Measurements from ENCODE around the gene YTHDC2. TPM values are rescaled to one million over a fixed set of nuclear protein-coding genes. Genes with fewer than 3 reads are reported as not detected.
A peak's percentile ranks its signal among the peaks of the same experiment; 100 is the strongest.

YTHDC2 gene
- total and polyA plus RNA-seq, 8 donors: 17.6 to 49.3 (median 40.5) TPM

DNA sequence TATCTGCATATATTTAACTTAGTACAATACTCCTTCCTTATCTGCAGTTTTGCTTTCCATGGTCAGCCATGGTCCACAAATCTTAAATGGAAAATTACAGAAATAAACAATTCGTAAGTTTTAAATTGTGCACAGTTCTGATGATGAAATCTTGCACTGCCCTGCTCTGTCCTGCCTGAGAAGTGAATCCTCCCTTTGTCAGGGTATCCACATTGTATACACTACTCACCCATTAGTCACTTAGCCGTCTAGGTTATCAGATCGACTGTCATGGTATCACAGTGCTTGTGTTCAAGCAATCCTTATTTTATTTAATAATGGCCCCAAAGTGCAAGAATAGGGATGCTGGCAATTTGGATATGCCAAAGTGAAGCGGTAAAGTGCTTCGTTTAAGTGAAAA lies 8.3 kb upstream of the YTHDC2 start:
- Histone ChIP-seq H3K9me3 (no peaks in the 10 kb centered on the region), H3K27ac (no peak overlapping the region), H3K4me3 (no peak overlapping the region), H3K27me3 (peaks cover 4 to 62% of the 10 kb centered on the region in 2 donors), H3K4me1 (no peaks in the 10 kb centered on the region), H3K36me3 (no peaks in the 10 kb centered on the region)
- intact Hi-C loops (cut with DNase I): loop anchor here in 1 of 2 donors (10.0 kb wide), 1 partner anchor 130 kb away; no protein-coding TSS in a partner anchor
- DNase-seq (no peak), ATAC-seq (no peak)
- TF ChIP-seq, protein P1, sequence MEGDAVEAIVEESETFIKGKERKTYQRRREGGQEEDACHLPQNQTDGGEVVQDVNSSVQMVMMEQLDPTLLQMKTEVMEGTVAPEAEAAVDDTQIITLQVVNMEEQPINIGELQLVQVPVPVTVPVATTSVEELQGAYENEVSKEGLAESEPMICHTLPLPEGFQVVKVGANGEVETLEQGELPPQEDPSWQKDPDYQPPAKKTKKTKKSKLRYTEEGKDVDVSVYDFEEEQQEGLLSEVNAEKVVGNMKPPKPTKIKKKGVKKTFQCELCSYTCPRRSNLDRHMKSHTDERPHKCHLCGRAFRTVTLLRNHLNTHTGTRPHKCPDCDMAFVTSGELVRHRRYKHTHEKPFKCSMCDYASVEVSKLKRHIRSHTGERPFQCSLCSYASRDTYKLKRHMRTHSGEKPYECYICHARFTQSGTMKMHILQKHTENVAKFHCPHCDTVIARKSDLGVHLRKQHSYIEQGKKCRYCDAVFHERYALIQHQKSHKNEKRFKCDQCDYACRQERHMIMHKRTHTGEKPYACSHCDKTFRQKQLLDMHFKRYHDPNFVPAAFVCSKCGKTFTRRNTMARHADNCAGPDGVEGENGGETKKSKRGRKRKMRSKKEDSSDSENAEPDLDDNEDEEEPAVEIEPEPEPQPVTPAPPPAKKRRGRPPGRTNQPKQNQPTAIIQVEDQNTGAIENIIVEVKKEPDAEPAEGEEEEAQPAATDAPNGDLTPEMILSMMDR (IDR thresholded peaks at IDR 0.05): no peak

DNA sequence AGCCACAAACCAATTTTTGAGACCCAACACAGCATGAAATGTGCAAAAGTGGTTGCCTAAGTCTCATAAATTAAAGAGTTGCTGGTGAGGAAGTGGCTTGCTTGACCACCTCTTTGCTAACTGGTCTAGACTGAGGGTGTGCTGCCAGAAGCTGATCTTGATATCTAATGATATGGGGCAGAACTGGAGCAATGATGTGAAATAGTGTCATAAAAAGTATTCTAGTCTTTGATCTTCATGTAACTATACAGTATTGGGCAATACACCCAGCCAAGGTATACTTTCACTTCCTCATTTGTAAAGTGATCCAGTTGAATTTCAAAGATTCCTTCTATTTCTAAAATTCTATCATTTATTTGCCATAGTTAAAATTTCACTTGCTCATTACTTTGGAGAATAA lies 5.9 kb upstream of the YTHDC2 start:
- DNase-seq: no peak
- TF ChIP-seq, protein P1 (IDR thresholded peaks at IDR 0.05): no peak
- Histone ChIP-seq H3K9me3 (no peaks in the 10 kb centered on the region), H3K27me3 (peaks cover 4 to 54% of the 10 kb centered on the region in 2 donors), H3K4me1 (no peaks in the 10 kb centered on the region), H3K27ac (no peak overlapping the region), H3K36me3 (no peaks in the 10 kb centered on the region), H3K4me3 (no peak overlapping the region)
- intact Hi-C loops (cut with DNase I): loop anchor here in 1 of 2 donors (10.0 kb wide), 1 partner anchor 133 kb away; no protein-coding TSS in a partner anchor
- no peak for ATAC-seq

DNA sequence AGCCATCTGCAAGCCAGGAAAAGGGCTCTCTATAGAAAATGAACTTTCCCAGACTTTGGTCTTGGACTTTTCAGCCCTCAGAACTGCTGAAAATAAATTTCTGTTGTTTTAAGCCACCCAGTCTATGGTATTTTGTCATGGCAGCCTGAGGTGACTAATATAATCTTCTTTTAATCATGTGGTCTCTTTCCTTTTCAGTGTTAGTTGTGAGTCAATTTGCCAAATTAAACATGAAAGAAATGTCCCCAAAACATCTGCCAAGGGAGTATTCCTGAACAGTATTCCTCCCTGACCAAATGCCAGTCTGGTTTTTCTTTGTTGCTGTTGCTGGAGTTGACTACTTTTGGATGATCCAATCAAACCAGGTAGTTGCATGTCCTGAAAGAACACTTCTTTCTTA lies 4.7 kb upstream of the YTHDC2 start:
- peaks cover 4 to 46% of the 10 kb centered on the region in 2 donors for H3K27me3 ChIP-seq
- peaks cover 0 to 7% of the 10 kb centered on the region in 2 donors for H3K4me1 ChIP-seq
- intact Hi-C loops (cut with DNase I): loop anchor here in 1 of 2 donors (10.0 kb wide), 1 partner anchor 134 kb away; no protein-coding TSS in a partner anchor
- TF ChIP-seq, protein P1 (IDR thresholded peaks at IDR 0.05): no peak
- ATAC-seq (no peak), DNase-seq (no peak)
- H3K4me3 ChIP-seq: no peak overlapping the region
- no peaks in the 10 kb centered on the region for H3K9me3 ChIP-seq
- H3K27ac ChIP-seq: no peak overlapping the region
- no peaks in the 10 kb centered on the region for H3K36me3 ChIP-seq

DNA sequence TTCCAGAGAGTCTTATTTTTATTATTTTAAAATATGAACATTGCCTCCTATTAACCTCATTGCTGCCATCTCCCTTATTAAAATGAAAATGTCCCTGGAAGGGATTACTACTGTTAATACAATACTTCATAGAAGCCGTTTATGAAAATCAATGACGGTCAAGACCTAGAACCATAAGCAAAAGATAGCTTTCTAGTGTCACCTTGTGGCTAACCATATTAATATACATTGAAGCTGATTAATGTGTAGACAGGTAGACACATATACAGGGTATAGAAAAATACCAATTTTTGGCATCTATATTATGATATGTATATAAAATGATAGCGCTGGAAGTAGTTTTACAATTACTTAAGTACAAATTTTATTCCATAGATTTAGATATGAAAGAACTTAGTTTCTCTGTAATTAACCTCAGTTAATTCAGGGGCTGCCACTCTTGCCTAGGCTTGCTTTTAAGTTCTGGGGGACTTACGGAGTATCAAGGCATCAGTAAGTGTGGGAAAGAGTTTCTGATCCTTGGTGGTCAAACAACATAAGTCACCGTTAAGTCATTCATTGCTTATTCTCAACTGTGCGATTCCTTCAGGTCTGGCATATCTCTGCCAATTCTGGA lies 2.5 kb upstream of the YTHDC2 start:
- Histone ChIP-seq H3K27ac (no peak overlapping the region), H3K4me1 (peaks cover 0 to 25% of the 10 kb centered on the region in 2 donors), H3K4me3 (no peak overlapping the region), H3K36me3 (no peaks in the 10 kb centered on the region), H3K27me3 (peaks cover 4 to 41% of the 10 kb centered on the region in 2 donors), H3K9me3 (no peaks in the 10 kb centered on the region)
- peak in 2 of 4 donors; percentile 12 to 37 for DNase-seq
- TF ChIP-seq, protein P1 (IDR thresholded peaks at IDR 0.05): peak in 1 of 2 donors; percentile 38
- intact Hi-C loops (cut with DNase I): loop anchor here in 1 of 2 donors (5.0 kb wide), 1 partner anchor 514 kb away; no protein-coding TSS in a partner anchor
- peak; percentile 36 for ATAC-seq

DNA sequence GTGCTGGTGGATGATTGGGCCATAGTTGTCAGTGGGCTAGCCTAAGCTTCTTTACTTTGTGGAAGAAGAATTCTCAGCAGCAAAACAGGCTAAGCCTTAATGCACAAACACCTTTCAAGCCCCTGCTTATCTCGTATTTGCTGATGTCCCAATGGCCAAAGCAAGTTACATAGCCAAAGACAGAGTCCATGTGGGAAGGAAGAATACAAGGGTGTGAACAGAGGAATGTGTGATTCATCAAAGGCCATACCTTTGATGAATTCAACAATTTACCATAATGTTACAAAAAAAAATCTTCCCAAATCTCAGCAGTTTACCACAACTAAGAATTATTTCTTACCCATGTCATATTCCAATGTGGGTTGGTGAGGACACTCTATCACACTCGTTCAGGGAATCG lies 1.2 kb upstream of the YTHDC2 start:
- Histone ChIP-seq H3K27me3 (peaks cover 4 to 28% of the 10 kb centered on the region in 2 donors), H3K4me3 (no peak overlapping the region), H3K9me3 (no peaks in the 10 kb centered on the region), H3K4me1 (peaks cover 0 to 34% of the 10 kb centered on the region in 2 donors), H3K36me3 (no peaks in the 10 kb centered on the region), H3K27ac (no peak overlapping the region)
- ATAC-seq: no peak
- no peak for DNase-seq
- TF ChIP-seq, protein P1 (IDR thresholded peaks at IDR 0.05): no peak
- intact Hi-C loops (cut with DNase I): loop anchor here in 1 of 2 donors (5.0 kb wide), 1 partner anchor 515 kb away; no protein-coding TSS in a partner anchor

All from left lung (tissue), 10 donors.